Hepatocyte (in vitro differentiated cells): Measurements from ENCODE around the gene DOCK7. TPM values are rescaled to one million over a fixed set of nuclear protein-coding genes. Genes with fewer than 3 reads are reported as not detected.

Source experiments
- DNase-seq: peaks from one replicate; pipeline ENCODE4 v3.0.0-alpha.2; 2016; ENCODE audit warnings: low spot score
- H2AFZ ChIP-seq: fragments of 200-600 bp; sonication (generic); 2 replicates; pipeline ENCODE4 v1.6.0; 2016; ENCODE audit warnings: antibody characterized with exemption, mild to moderate bottlenecking
- H3K27ac ChIP-seq: fragments of 200-600 bp; sonication (generic); 2 replicates; pipeline ENCODE4 v1.5.1; 2016; ENCODE audit warnings: mild to moderate bottlenecking
- H3K27me3 ChIP-seq: fragments of 200-600 bp; sonication (generic); 2 replicates; pipeline ENCODE4 v1.6.1; 2016
- H3K36me3 ChIP-seq: fragments of 200-600 bp; sonication (generic); replicated peaks from 2 replicates; pipeline ENCODE4 v1.5.1; 2016; ENCODE audit warnings: low read depth; ENCODE audit not compliant: insufficient read depth
- H3K4me1 ChIP-seq: fragments of 200-600 bp; sonication (generic); 2 replicates; pipeline ENCODE4 v1.5.1; 2016; ENCODE audit warnings: mild to moderate bottlenecking, moderate library complexity; ENCODE audit not compliant: insufficient read depth
- H3K4me2 ChIP-seq: fragments of 200-600 bp; sonication (generic); 2 replicates; pipeline ENCODE4 v1.6.0; 2016
- H3K4me3 ChIP-seq: fragments of 200-600 bp; sonication (generic); 2 replicates; pipeline ENCODE4 v1.5.1; 2016; ENCODE audit warnings: mild to moderate bottlenecking
- H3K79me2 ChIP-seq: fragments of 200-600 bp; sonication (generic); 2 replicates; pipeline ENCODE4 v1.6.0; 2017; ENCODE audit warnings: mild to moderate bottlenecking
- H3K9me2 ChIP-seq: fragments of 200-600 bp; sonication (generic); replicated peaks from 2 replicates; pipeline ENCODE4 v1.6.0; 2017; ENCODE audit warnings: mild to moderate bottlenecking; ENCODE audit not compliant: insufficient read depth
- H3K9me3 ChIP-seq: fragments of 200-600 bp; sonication (generic); 2 replicates; pipeline ENCODE4 v1.5.1; 2016; ENCODE audit warnings: low read depth, mild to moderate bottlenecking
- H4K20me1 ChIP-seq: fragments of 200-600 bp; sonication (generic); 2 replicates; pipeline ENCODE4 v1.6.0; 2016; ENCODE audit warnings: mild to moderate bottlenecking; ENCODE audit not compliant: insufficient read depth, poor library complexity, severe bottlenecking
- CTCF ChIP-seq: fragments of 200-600 bp; sonication (generic); IDR thresholded peaks from 2 replicates; pipeline ENCODE4 v1.5.1; 2016; ENCODE audit warnings: antibody characterized with exemption, mild to moderate bottlenecking; ENCODE audit not compliant: poor library complexity
- EZH2 ChIP-seq: fragments of 200-600 bp; sonication (generic); IDR thresholded peaks from 2 replicates; pipeline ENCODE4 v1.6.1; 2016; ENCODE audit warnings: antibody characterized with exemption, mild to moderate bottlenecking, borderline replicate concordance
- EZH2phosphoT487 ChIP-seq: fragments of 200-600 bp; sonication (generic); IDR thresholded peaks from one replicate; pipeline ENCODE4 v1.6.1; 2018; ENCODE audit warnings: antibody characterized with exemption, mild to moderate bottlenecking, low read depth, moderate library complexity; ENCODE audit not compliant: unreplicated experiment, severe bottlenecking
- WGBS: methylation state at CpG from one replicate; pipeline ENCODE4 v1.1.6; 2016; ENCODE audit warnings: low lambda C conversion rate; ENCODE audit errors: missing lambda C conversion rate; 5-methylcytosine and 5-hydroxymethylcytosine counted together
- polyA plus RNA-seq: library from polyadenylated mRNA; unstranded; fragments of >200 nt; fragmentation: Nextera tagmentation; extraction: Ambion mirVana; gene quantifications from 2 replicates; pipeline ENCODE4 v1.2.1, GENCODE V29; 2016
- total RNA-seq: library from RNA; depleted of rRNA; stranded (reverse); fragments of >200 nt; gene quantifications from 2 replicates; pipeline ENCODE4 v1.2.3, GENCODE V29; 2014

Gene DOCK7
- total and polyA plus RNA-seq, 2 experiments from 2014 or later, result 22.4 to 53.4 TPM

GRCh38 chr1:62523860-62524259, 164.3 kb downstream of the DOCK7 start:
- H3K27ac ChIP-seq, result no peak overlapping the region
- no peak overlapping the region for H3K4me2 ChIP-seq
- no peak for DNase-seq
- no peak overlapping the region for H2AFZ ChIP-seq
- peaks cover 7% of the 10 kb centered on the region for H3K9me3 ChIP-seq
- TF ChIP-seq EZH2 (no peak), EZH2phosphoT487 (no peak), CTCF (no peak)
- no peaks in the 10 kb centered on the region for H3K27me3 ChIP-seq
- H3K4me1 ChIP-seq, result no peaks in the 10 kb centered on the region
- H3K79me2 ChIP-seq, result no peaks in the 10 kb centered on the region
- H3K36me3 ChIP-seq, result no peaks in the 10 kb centered on the region
- 86% methylated on average over 2 of the region's 2 CpGs for WGBS
- no peaks in the 10 kb centered on the region for H4K20me1 ChIP-seq
- H3K9me2 ChIP-seq, result no peaks in the 10 kb centered on the region
- H3K4me3 ChIP-seq, result no peak overlapping the region

- H3K79me2 ChIP-seq, result no peaks in the 10 kb centered on the region
- H3K4me3 ChIP-seq, result no peak overlapping the region
- H3K4me2 ChIP-seq, result no peak overlapping the region
- H3K36me3 ChIP-seq, result no peaks in the 10 kb centered on the region
- H4K20me1 ChIP-seq, result no peaks in the 10 kb centered on the region
- H3K27ac ChIP-seq, result no peak overlapping the region
- no peaks in the 10 kb centered on the region for H3K4me1 ChIP-seq
- WGBS, result 92% methylated on average over 2 of the region's 2 CpGs
- DNase-seq, result no peak
- H3K9me3 ChIP-seq, result peaks cover 7% of the 10 kb centered on the region
- H3K27me3 ChIP-seq, result no peaks in the 10 kb centered on the region
- TF ChIP-seq EZH2phosphoT487 (no peak), CTCF (no peak), EZH2 (no peak)
- H2AFZ ChIP-seq, result no peak overlapping the region
- no peaks in the 10 kb centered on the region for H3K9me2 ChIP-seq
These were observed 171.6 kb downstream of the DOCK7 start for GRCh38 chr1:62516600-62516999.

- WGBS, result 87% methylated on average over 3 of the region's 3 CpGs
- H3K27ac ChIP-seq, result no peak overlapping the region
- no peak overlapping the region for H3K4me2 ChIP-seq
- no peak overlapping the region for H2AFZ ChIP-seq
- H3K4me1 ChIP-seq, result no peaks in the 10 kb centered on the region
- no peaks in the 10 kb centered on the region for H3K36me3 ChIP-seq
- H3K79me2 ChIP-seq, result no peaks in the 10 kb centered on the region
- H3K4me3 ChIP-seq, result no peak overlapping the region
- H3K9me3 ChIP-seq, result peaks cover 7% of the 10 kb centered on the region
- H3K27me3 ChIP-seq, result no peaks in the 10 kb centered on the region
- no peak for DNase-seq
- TF ChIP-seq EZH2 (no peak), EZH2phosphoT487 (no peak), CTCF (no peak)
- no peaks in the 10 kb centered on the region for H3K9me2 ChIP-seq
- no peaks in the 10 kb centered on the region for H4K20me1 ChIP-seq
These were observed 173.3 kb downstream of the DOCK7 start for GRCh38 chr1:62514746-62515423.
